DOHH2 (cell line): ENCODE results near the gene PDF.

Source experiments
- H3F3A ChIP-seq: fragments of 200-600 bp; sonication (generic), shearing (Covaris generic); 2 replicates; pipeline ENCODE4 v1.6.0; 2016; ENCODE audit warnings: antibody characterized with exemption, mild to moderate bottlenecking; ENCODE audit not compliant: control insufficient read depth, insufficient read depth
- H3K27ac ChIP-seq: fragments of 200-600 bp; sonication (generic); 2 replicates; pipeline ENCODE4 v1.5.1; 2014; ENCODE audit warnings: low read depth, mild to moderate bottlenecking, low read length, moderate library complexity
- H3K27me3 ChIP-seq: fragments of 200-600 bp; sonication (generic); 2 replicates; pipeline ENCODE4 v1.6.1; 2014; ENCODE audit warnings: mild to moderate bottlenecking, low read length, mixed read lengths; ENCODE audit not compliant: control insufficient read depth
- H3K36me3 ChIP-seq: fragments of 200-600 bp; sonication (generic); 2 replicates; pipeline ENCODE4 v1.6.1; 2014; ENCODE audit warnings: mild to moderate bottlenecking, low read length, moderate library complexity, mixed read lengths; ENCODE audit not compliant: control insufficient read depth
- H3K4me1 ChIP-seq: fragments of 200-600 bp; sonication (generic); 2 replicates; pipeline ENCODE4 v1.6.1; 2014; ENCODE audit warnings: mild to moderate bottlenecking, low read length, mixed read lengths; ENCODE audit not compliant: control insufficient read depth
- H3K4me2 ChIP-seq: fragments of 200-600 bp; sonication (generic); 2 replicates; pipeline ENCODE4 v1.6.0; 2014; ENCODE audit warnings: mild to moderate bottlenecking, low read length, moderate library complexity
- H3K4me3 ChIP-seq: fragments of 200-600 bp; sonication (generic); 2 replicates; pipeline ENCODE4 v1.5.1; 2014; ENCODE audit warnings: mild to moderate bottlenecking, low read length, mixed read lengths
- H3K79me2 ChIP-seq: fragments of 200-600 bp; sonication (generic); 2 replicates; pipeline ENCODE4 v1.6.1; 2014; ENCODE audit warnings: mild to moderate bottlenecking, low read length, mixed read lengths; ENCODE audit not compliant: control insufficient read depth
- H3K9me2 ChIP-seq: fragments of 200-600 bp; sonication (generic); replicated peaks from 2 replicates; pipeline ENCODE4 v1.6.1; 2014; ENCODE audit warnings: mild to moderate bottlenecking, low read length, mixed read lengths; ENCODE audit not compliant: control insufficient read depth
- H3K9me3 ChIP-seq: fragments of 200-600 bp; sonication (generic); 2 replicates; pipeline ENCODE4 v1.6.1; 2014; ENCODE audit warnings: antibody characterized with exemption, low read length, mixed read lengths; ENCODE audit not compliant: control insufficient read depth, insufficient read depth
- H4K20me1 ChIP-seq: fragments of 200-600 bp; sonication (generic); 2 replicates; pipeline ENCODE4 v1.6.0; 2014; ENCODE audit warnings: low read depth, mild to moderate bottlenecking, antibody characterized with exemption, low read length, moderate library complexity; ENCODE audit not compliant: control insufficient read depth, insufficient read depth
- EZH2phosphoT487 ChIP-seq: fragments of 200-600 bp; sonication (generic); IDR thresholded peaks from 2 replicates; pipeline ENCODE4 v1.6.1; 2017; ENCODE audit warnings: borderline replicate concordance, mild to moderate bottlenecking, antibody characterized with exemption, low read length, moderate library complexity, mixed read lengths
- TF ChIP-seq, protein P1 (sequence below): fragments of 200-600 bp; sonication (generic); IDR thresholded peaks from one replicate; pipeline ENCODE4 v1.5.1; 2014; ENCODE audit warnings: antibody characterized with exemption, mild to moderate bottlenecking, low read depth, low read length; ENCODE audit not compliant: poor library complexity, severe bottlenecking

Gene PDF

DNA sequence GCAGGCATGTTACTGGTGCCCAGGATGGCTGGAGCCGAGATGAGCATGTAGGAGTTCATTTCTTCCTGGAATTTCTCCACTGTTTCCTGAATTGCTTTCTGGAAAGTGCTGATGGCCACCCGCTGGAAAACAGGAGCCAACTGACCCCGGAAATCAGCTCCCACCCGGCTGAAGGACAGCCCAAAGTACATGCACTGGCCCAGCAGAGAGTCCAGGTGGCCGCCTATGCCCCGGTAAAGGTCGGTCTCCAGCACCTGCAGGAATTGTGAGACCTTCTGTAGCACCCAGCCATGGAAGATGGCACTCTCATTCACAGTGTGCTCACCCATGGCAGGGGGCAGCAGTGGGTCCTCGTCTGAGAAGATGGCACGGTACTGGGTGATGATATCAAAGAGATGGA is 4.3 kb upstream of the PDF start:
- H3K4me1 ChIP-seq, result peaks cover 20% of the 10 kb centered on the region
- peaks cover 53% of the 10 kb centered on the region for H3K79me2 ChIP-seq
- no peak overlapping the region for H3K4me2 ChIP-seq
- peaks cover 56% of the 10 kb centered on the region for H3K36me3 ChIP-seq
- no peaks in the 10 kb centered on the region for H3K27me3 ChIP-seq
- peaks cover 9% of the 10 kb centered on the region for H3F3A ChIP-seq
- H3K9me2 ChIP-seq, result no peaks in the 10 kb centered on the region
- H3K27ac ChIP-seq, result no peak overlapping the region
- H3K4me3 ChIP-seq, result no peak overlapping the region
- no peak for TF ChIP-seq EZH2phosphoT487
- TF ChIP-seq, protein P1, sequence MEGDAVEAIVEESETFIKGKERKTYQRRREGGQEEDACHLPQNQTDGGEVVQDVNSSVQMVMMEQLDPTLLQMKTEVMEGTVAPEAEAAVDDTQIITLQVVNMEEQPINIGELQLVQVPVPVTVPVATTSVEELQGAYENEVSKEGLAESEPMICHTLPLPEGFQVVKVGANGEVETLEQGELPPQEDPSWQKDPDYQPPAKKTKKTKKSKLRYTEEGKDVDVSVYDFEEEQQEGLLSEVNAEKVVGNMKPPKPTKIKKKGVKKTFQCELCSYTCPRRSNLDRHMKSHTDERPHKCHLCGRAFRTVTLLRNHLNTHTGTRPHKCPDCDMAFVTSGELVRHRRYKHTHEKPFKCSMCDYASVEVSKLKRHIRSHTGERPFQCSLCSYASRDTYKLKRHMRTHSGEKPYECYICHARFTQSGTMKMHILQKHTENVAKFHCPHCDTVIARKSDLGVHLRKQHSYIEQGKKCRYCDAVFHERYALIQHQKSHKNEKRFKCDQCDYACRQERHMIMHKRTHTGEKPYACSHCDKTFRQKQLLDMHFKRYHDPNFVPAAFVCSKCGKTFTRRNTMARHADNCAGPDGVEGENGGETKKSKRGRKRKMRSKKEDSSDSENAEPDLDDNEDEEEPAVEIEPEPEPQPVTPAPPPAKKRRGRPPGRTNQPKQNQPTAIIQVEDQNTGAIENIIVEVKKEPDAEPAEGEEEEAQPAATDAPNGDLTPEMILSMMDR, result no peak
- no peaks in the 10 kb centered on the region for H4K20me1 ChIP-seq
- H3K9me3 ChIP-seq, result no peaks in the 10 kb centered on the region

DNA sequence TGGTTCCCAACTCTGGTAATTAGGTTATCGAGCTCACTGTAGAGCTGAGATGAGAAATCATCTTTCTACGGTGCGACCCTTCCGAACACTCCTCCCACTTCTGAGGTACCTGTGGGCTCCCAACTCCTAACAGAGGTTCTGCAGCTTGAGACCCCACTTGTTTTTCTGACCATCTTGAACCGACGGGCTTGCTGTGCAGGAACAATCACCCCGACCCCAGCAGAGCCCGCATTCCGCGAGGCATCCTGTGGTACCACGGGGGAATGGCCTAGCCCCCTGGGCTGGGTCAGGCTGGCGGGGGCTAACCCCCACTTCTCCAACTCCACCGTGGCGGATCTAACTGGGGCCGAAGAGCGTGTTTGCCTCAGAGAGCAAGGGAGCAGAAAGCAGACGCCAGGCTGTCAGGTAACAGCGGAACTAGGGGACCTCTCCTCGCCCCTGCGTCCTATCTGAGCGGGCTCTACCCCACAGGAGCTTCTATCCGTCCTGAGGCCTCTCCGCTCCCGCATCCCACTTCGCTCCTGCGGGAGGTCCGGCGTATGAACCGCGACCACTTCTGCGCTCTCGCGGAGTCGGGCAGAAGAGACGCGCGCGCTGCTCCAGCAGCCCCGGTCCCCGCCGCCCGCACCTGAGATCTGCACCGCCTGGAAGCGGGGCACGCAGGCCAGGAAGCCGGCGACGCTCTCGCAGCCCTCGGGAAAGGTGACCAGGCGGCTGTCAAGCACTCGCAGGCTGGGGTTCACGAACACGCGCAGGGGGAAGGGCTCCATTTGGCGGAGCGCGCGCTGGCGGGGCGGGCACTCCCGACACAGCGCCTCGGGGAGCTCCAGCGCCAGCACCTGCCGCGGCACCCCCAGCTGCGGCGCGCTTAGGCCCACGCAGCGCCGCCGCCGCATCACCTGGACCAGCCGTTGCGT is 761 bp downstream of the PDF start:
- H3K4me2 ChIP-seq, result peak overlapping the region; percentile 99
- H3K27me3 ChIP-seq, result no peaks in the 10 kb centered on the region
- H3K9me2 ChIP-seq, result no peaks in the 10 kb centered on the region
- H3K36me3 ChIP-seq, result peaks cover 83% of the 10 kb centered on the region
- H3K4me3 ChIP-seq, result peak overlapping the region; percentile 96
- H3K27ac ChIP-seq, result peak overlapping the region; percentile 66
- no peak for TF ChIP-seq EZH2phosphoT487
- TF ChIP-seq, protein P1, result no peak
- peaks cover 23% of the 10 kb centered on the region; the same call in 1 of the 2 replicates for H4K20me1 ChIP-seq
- peaks cover 52% of the 10 kb centered on the region for H3K4me1 ChIP-seq
- H3F3A ChIP-seq, result peaks cover 20% of the 10 kb centered on the region
- H3K79me2 ChIP-seq, result peaks cover 78% of the 10 kb centered on the region
- H3K9me3 ChIP-seq, result no peaks in the 10 kb centered on the region

DNA sequence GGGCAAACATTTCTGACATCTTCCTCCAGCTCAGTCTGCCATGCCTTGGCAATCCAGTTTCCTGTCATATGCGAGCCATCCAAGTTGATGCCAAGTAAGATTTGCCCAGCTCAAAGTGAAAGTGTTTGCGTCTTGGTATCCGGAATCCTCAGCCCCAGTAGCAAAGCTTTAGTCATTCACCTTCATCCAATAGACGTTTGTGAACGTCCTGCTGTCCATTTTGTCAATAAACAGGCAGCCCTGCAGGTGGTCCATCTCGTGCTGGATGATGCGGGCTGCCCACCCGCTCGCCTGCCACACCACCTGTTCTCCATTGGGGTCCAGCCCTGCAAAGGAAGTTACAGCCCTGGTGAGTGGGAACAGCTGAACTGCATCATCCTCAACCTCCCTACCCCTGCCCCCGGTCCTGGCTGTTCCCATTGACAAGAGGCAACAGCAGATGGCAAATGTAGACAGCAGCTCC is 1.5 kb downstream of the PDF start:
- H3K27ac ChIP-seq, result peak overlapping the region; percentile 66; the same call in 1 of the 2 replicates
- H3K4me3 ChIP-seq, result peak overlapping the region; percentile 96
- peaks cover 29% of the 10 kb centered on the region; the same call in 1 of the 2 replicates for H4K20me1 ChIP-seq
- no peaks in the 10 kb centered on the region for H3K27me3 ChIP-seq
- no peaks in the 10 kb centered on the region for H3K9me2 ChIP-seq
- peaks cover 83% of the 10 kb centered on the region for H3K36me3 ChIP-seq
- peak overlapping the region; percentile 99 for H3K4me2 ChIP-seq
- peaks cover 54% of the 10 kb centered on the region for H3K4me1 ChIP-seq
- peaks cover 85% of the 10 kb centered on the region for H3K79me2 ChIP-seq
- no peaks in the 10 kb centered on the region for H3K9me3 ChIP-seq
- peaks cover 20% of the 10 kb centered on the region for H3F3A ChIP-seq
- TF ChIP-seq EZH2phosphoT487, result no peak
- TF ChIP-seq, protein P1, result no peak
